KG1 (cell line): ENCODE data around the gene RTKN2.

ENCODE experiments used
- DNase-seq: peaks from one replicate; lab custom pipeline; 2025; lab: John Stamatoyannopoulos, UW

RTKN2 gene

DNA sequence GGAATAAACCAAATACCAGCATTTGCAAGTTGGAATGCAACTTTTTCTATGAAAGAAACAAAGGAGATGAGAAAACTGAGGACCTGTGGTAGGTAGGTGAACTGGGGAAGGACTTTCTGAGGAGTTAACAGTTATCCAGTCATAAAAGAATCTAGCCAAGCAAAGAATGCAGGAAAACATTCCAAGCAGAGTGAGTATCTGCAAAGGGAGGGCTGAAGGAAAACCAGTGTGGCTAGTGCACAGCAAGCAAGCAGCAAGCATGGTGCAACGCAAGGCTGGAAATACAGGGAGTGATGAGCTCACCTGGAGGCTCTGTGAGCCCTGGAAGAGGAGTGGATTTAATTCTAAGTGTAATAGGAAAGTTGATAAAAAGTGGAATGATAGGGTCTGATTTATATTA lies 44.0 kb downstream of the RTKN2 start:
- DNase-seq: no peak

DNA sequence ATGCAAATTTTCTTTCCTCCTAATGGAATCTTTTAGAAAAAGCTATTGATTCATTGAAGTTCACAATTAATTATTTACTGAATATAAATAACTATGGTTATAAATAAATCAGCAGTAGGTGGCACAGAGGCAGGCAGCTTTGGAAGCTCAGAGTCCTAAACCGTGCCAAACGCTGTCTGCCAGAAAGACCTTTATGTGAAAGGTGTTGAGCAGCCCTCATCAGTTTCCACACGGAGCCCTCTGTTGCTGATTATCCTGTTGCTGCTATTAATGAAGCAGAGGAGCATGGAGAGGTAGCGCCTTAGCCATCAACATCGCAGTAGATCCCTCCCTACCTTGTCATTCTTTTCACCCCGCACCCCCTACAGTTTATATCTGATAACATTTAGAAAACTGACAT lies 51.0 kb downstream of the RTKN2 start:
- no peak for DNase-seq

DNA sequence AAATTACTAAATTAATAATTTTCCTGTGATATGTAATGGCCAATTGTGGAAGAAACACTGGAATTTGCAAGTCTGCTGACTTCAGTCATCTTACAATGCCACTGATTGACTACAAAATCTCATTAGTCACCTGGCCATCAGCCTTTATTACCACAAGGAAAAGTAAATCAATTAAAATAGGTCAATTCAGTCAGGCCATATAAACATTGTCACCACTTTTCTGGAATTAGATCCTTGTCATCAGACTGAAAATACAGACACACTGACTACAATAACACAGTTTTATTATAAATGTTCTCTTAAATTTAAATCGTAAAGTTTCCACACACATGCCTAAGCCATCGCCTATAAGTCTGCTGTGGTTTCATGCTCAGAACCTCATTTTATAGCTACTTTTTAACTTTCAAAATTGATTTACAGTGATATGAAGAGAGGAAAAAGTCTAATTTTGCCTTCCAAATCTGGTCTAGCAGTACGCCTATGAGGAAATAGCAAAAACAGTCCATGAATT lies 54.2 kb downstream of the RTKN2 start:
- no peak for DNase-seq

DNA sequence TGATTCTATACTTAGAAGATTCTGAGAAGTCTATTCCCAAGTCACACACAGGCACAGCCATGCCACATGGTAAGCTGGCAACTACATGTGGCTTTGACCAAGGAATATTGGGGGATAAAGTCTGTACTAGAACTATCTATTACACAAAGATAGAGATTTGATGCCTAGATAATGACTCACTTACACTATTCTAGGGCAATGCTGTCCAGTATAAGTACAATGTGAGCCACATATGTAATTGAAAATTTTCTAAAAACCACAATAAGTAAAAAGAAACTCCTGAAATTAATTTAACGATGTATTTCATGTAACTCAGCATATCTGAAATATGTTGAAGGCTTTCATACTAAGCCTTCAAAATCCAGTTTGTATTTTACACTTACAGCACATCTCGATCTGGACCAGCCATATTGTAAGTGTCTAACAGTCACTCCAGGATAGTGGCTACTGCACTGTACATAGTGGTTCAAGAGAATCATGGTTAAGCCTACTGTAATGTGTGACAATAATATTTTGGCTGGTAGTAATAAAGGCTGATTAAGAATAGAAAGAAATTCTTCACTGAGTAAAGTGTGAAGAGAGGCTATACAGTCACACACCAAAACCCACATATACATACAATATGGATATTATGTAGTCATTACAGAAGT lies 62.8 kb downstream of the RTKN2 start:
- DNase-seq: no peak

DNA sequence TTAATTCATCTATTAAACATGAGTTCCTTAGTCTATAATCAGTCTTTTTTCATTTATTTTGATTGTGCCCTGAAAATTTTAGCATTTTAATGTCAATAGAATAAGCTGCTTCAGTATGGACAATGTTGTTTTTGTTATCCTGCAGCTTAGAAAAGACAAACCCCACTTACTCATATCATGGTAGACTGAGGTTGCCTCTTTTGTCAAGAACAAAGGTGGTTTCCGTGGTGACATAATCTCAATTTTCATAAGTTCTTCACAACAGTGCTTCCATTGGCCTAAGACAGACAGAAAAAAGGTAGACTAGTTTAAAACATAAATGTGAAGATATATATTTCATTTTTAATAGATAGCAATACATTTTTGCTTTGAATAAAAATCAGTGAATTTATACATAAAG lies 69.1 kb downstream of the RTKN2 start:
- no peak for DNase-seq

DNA sequence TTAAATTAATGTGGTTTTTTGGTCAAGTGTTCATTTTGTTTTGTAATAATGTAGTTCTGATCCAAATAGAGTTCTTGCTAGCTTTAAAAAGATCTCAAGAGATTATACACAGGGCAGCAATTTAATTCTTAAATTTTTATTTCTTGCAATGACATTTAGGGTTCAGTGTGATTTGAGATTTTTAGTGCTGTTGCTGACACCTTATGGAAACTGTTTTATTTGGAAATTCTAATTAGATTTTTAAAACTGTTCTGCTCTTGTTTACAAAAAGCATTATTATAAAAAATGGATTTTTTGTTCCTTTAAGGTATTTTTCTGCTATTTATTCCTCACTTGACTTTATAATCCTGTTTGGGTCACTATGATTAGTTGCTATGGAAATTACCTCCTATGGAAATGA lies 72.1 kb downstream of the RTKN2 start:
- no peak for DNase-seq

DNA sequence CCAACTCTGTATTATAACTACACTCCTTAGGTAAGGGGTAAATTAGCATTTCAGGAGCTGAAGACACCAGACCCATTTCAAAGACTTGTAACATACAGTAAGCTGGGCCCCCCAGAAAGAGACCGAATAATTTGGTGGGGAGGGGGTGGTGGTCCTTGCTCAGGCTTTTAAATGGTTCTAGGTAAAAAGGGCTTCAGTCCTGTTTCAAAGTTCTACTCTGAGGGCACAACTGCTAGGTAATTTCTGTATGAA lies 73.0 kb downstream of the RTKN2 start:
- DNase-seq: no peak

DNA sequence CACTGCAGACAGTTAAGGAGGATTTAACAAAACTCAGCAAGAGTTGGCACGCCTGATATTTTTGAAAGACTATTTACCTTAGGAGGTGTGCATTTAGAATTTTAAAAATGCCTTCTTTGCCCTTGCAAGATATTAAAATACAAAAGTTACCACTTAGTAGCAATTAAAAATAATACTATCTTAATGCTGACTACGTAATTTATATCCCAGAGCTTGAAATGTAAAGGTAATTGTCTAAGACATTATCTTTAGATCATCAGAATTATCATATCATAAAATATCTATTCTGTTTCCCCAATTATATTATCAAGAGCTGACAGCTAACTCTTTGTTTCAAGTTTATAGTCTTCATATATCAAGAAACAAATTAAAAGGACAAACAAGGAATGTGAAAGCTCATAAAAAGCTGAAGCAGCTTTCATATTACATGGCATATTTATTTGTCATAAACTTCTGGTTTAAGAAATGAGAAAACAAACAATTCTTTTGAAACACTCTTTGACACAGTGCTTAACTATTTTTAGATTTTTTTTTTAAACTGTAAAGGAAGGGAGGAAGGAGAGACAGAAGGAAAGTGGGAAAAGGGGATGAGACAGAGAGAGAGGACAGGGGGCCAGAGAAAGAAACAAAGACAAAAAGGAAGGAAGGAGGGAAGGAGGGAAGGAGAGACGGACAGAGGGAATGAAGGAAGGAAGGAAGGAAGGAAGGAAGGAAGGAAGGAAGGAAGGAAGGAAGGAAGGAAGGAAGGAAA lies 73.5 kb downstream of the RTKN2 start:
- no peak for DNase-seq

DNA sequence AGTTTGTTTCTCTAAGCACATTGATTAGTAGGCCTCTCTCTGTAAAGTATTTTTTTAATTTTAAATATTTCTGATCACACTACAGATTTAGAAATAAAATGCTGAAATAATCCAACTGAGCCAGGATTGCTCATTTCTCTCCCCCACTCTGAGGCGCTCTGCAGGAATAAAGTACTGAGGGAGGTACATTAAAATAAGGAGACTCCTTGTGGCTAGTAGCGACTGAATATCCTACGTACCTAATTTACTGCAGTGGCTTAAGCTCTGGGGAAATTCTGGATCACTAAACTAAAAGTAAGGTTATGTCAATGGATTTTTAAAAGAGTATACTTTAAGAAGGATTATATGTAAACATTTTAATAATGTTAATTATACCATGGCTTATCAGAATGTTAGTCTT lies 75.2 kb downstream of the RTKN2 start:
- DNase-seq: no peak

DNA sequence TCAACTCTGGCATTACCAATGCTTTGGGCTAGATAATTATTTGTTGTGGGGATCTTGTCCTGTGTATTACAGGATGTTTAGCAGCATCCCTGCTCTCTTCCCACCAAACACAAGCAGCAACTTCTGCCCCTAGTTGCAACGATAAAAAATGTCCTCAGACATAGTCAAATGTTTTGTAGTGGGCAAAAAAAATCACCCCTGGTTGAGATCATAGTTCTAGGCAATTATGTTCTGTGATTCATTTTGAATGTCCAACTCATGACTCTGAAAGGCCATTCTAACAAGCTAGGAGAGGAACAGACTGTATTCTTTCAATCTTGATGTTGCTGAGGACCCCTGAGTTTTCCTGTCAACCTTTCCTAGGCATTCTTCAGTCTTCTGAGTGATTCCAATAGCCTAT lies 79.5 kb downstream of the RTKN2 start:
- no peak for DNase-seq

DNA sequence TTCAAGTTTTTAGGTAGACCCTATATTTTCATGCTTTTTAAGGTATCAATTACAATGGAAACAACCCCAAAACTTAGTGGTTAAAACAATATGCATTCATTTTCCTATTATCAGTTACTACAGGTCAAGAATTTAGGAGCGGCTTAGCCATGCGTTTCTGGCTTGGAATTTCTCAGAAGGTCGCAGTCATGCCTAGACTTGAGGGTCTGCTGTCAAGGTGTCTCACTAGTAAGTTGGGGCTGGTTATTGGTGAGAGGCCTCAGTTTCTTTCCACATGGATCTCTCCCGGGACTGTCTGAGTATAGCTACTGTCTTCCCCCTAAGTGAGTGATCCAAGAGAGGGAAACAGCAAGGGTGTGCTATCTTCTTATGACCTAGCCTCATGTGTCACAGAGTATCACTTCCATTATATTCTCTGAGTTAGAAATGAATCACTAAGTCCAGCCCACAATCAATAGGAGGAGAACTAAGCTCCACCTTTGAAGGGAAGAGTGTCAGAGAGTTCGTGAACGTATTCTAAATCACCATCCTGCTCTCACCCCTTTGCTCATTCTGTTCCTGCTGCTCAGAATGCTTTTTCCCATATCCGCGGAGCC lies 80.5 kb downstream of the RTKN2 start:
- DNase-seq: no peak

DNA sequence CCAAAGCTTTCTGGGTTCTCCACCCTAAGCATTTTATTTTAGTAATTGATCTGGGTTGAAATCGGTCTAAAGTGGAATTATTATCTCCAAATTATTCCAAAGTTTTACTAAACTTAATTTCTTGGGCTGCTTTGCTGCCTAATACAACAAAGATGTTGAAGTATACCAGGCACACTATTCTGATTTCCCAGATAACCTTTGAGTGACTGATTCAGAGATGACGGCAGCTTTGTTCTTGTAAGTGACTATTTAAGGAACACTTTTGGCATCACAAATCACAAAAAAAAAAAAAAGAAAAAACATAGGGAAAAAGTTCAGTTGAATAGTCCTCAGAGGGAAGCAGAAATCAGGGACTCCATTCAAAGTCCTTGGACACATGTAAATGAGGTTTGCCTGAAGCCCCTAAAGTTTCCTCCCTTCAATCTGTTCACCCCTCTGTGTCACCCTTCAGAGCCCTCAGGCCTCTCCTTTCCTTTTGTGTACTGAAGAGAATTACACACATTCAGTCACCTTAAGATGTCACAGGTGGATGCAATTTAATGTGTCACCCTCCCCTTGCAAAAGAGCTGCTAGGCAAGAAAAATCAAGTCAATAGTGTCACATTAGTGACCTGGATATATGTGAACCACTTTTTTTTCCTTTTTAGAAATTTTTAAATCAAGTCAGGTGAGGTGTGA lies 81.5 kb downstream of the RTKN2 start:
- DNase-seq: no peak

DNA sequence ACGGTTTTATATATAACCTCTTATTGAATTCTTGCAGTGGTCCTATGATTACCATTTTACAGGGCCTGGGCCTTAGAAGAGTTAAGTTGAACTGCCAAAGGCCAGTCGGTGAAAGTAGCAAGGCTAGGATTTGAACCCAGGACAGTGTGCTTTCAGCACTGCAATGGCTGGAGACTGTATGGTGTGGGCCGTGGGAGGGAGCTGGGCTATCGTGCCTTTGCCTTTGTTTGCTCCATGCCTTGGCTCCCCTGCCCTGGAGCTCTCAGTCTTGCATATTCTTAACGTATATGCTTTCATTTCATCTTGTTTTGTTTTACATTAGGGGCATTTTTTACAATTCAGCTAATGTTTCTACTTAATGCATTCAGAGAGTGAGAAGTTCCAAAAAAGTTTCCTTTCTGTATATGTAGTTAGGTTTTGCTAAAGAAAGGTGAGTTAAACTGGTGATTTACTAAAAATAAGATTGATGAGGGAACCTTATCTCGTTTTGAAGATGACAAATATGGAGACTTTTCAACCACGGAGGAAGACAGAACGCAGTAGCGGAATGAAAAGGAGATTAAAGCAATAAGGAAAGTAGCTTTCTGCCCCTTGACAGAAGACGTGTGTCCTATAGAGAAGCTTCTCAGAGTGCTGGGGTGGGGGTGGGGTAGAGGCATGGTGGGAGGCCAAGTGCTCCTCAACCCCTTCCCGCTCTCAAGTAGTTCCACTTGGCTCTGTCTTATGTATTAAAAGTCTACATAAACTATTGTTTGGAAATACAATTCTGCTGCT lies 82.5 kb downstream of the RTKN2 start:
- no peak for DNase-seq

DNA sequence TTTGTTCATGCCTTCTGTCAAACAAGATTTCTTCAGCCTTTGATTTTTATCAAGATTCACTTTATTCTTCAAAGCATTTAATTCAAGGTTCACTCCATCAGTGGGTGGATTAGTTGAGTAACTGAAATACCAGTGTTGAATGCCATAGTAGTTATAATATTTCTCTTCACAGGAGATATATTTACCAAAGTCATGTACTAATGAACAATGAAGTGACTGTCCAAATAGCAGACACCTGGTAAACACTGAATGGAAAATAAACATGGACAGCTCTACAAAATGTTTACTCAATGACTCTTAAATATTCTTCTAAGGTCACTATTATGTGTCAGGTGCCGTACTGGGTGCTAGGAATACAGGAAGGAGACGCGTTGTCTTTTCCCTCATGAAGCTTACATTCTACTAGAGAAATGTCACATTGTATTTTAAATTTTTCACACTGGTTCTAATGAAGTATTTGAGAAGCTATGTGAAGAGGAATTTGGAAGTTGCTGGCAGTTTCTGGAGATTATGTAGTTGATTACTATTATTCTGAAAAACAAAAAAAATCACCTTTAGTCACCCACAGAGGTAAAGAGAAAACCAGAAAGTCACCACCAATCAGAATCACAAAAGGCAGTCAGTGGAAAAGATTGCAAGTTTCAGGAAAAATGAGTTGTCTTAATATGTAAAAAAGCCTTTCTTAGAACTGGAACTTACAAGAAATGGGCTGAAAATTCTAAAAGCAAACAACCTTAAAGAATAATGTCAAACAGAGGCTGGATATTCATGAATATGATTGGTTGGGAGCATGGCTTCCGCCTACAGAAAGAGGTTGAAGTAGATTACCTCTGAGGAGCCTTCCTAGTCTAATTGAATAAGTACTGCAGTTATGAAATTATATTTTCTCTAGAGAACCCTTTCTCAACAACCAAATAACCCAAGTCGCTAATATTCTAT lies 84.5 kb downstream of the RTKN2 start:
- DNase-seq: no peak

DNA sequence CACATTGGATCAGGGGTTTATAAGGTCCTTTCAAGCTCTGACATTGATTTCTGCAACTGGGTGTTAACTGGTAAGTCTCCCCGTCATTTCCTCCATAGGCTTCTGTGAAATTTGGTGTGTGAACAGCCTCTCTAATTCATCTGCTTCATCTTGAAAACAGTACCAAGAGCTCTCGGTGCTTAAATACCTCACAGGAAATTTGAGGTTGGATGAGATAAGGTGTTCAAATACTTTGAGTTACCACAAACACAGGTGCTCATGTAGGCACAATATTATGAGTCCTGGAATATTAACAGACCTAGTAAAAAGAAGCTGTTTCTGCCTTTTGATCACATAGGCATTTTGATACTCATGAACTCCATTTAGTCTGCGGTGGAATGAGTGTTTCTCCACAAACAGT lies 85.2 kb downstream of the RTKN2 start:
- DNase-seq: no peak

DNA sequence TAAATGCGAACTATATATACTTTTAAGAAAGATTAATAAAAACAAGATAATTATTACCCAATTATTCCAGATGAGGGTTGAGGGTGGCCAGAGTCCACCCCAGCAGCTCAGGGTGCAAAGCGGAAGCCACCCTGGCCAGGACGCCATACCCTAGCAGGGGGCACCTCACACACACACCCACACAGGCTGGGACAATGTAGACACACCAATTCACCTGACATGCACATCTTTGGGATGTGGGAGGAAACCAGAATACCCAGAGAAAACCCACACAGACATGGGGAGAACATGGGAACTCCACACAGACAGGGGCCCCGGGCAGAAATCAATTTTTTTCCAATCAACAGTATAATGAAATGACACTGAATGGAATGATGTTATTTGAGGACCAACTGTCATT lies 86.0 kb downstream of the RTKN2 start:
- no peak for DNase-seq

DNA sequence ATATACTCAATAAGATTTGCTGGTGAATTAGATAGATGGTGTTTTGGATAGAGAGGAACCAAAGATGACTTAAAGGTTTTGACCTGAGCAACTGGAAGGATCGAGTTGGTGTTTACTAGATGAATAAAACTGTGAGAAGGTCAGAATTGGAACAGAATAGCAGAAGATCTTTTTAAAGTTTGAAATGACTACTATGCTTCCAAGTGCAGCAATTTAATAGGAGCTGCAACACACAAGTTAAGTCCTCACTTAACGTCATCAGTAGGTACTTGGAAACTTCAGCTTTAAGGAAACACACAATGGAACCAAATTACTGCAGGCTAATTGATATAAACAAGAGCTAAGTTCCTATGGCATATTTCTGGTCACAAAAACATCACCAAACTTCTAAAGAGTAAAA lies 86.5 kb downstream of the RTKN2 start:
- no peak for DNase-seq

DNA sequence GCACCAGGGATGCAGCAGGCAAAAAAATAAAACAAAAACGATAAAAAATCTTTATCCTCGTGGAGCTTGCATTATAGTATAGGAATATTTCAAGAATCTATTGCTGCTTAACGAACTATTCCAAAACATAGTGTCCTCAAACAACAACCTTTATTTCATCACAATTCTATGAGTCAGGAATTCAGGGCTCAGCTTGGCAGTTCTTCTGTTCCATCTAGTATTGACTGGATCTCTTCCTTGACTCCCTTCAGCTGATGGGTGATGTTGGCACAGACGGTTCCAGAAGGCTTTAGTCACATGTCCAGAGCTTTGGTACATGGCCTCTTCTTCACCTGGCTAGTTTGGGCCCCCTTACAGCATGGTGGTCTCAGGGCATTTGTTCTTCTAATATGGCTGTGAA lies 88.0 kb downstream of the RTKN2 start:
- DNase-seq: no peak

DNA sequence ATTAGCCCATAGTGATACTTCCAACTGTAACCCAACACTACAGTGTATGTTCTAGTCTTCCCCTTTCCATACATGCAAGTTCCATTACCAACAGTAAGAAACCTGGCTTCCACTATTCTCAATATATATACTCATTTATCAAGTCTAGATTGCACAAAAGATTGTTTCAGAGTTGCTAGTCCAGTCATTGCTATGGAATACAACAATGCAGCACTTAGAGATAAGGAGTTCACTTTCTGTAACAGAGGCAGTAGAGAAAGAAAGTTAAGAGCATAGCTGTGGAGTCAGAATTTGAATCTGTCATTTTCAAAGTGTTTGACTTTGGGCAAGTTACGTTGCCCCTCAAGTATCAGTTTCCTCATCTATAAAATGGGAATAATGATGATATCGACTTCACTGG lies 90.1 kb downstream of the RTKN2 start:
- no peak for DNase-seq

DNA sequence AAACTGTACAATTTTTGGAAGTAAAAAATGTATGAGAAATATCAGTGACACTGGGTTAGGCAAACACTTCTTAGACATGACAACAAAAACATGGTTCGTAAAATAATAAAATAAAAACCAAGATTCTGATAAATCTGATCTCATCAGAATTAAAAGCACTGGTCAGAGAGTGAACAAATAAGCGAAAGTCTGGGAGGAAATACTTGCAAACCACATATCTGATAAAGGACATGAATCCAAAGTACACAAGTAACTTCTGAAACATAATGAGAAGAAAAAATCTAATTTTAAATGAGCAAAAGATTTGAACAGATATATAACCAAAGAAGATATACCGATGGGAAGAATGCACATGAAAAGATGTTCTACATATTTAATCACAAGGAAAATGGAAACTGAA lies 91.5 kb downstream of the RTKN2 start:
- no peak for DNase-seq

DNA sequence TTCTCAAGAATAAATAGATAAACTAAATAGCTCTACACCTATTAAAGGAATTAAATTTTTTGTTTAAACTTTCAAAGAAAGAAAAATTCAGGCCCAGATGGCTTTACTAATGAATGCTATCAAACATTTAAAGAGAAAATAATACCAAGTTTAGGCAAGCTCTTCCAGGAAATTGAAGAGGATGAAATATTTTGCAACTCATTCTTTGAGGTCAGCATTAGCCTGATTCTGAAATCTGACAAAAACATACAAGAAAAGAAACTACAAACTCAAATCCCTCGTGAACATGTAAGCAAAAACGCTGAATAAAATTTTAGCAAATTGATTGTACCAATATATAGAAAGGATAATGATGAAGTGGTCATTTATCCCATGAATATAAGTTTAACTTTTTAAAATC lies 93.4 kb downstream of the RTKN2 start:
- DNase-seq: no peak
